GM23338 (cell line): Measurements from ENCODE around the gene REEP1. TPM values are rescaled to one million over a fixed set of nuclear protein-coding genes. Genes with fewer than 3 reads are reported as not detected.

Experiments
- ATAC-seq: fragments of 200-7000 bp; cut with Tn5 transposase; 3 replicates; pipeline ENCODE4 v1.9.1; 2020
- DNase-seq: peaks from one replicate; pipeline ENCODE4 v3.0.0-alpha.2; 2015; ENCODE audit warnings: low spot score
- H2AFZ ChIP-seq: fragments of 200-600 bp; sonication (generic); 2 replicates; pipeline ENCODE4 v1.8.0; 2016; ENCODE audit warnings: antibody characterized with exemption, mild to moderate bottlenecking, moderate library complexity
- H3F3A ChIP-seq: fragments of 200-600 bp; sonication (generic); replicated peaks from 2 replicates; pipeline ENCODE4 v1.8.0; 2017; ENCODE audit warnings: antibody characterized with exemption, mixed run types, low read depth
- H3K27ac ChIP-seq: fragments of 200-600 bp; sonication (generic); 2 replicates; pipeline ENCODE4 v1.6.1; 2016; ENCODE audit warnings: low read depth
- H3K27me3 ChIP-seq: fragments of 200-600 bp; sonication (generic); 2 replicates; pipeline ENCODE4 v1.8.0; 2016; ENCODE audit warnings: mild to moderate bottlenecking, mixed run types, moderate library complexity; ENCODE audit not compliant: insufficient read depth
- H3K36me3 ChIP-seq: fragments of 200-600 bp; sonication (generic); 2 replicates; pipeline ENCODE4 v1.8.0; 2016; ENCODE audit warnings: mild to moderate bottlenecking; ENCODE audit not compliant: insufficient read depth
- H3K4me1 ChIP-seq: fragments of 200-600 bp; sonication (generic); 2 replicates; pipeline ENCODE4 v1.8.0; 2016; ENCODE audit warnings: mild to moderate bottlenecking, moderate library complexity; ENCODE audit not compliant: insufficient read depth
- H3K4me2 ChIP-seq: fragments of 200-600 bp; sonication (generic); 2 replicates; pipeline ENCODE4 v1.7.1; 2017; ENCODE audit warnings: mixed run types
- H3K4me3 ChIP-seq: fragments of 200-600 bp; sonication (generic); 2 replicates; pipeline ENCODE4 v1.6.1; 2016; ENCODE audit warnings: mixed run types
- H3K79me2 ChIP-seq: fragments of 200-600 bp; sonication (generic); replicated peaks from 2 replicates; pipeline ENCODE4 v1.8.0; 2017; ENCODE audit warnings: mild to moderate bottlenecking; ENCODE audit not compliant: insufficient read depth
- H3K9me2 ChIP-seq: fragments of 200-600 bp; sonication (generic); 2 replicates; pipeline ENCODE4 v1.8.0; 2017; ENCODE audit not compliant: insufficient read depth
- H4K20me1 ChIP-seq: fragments of 200-600 bp; sonication (generic); replicated peaks from 2 replicates; pipeline ENCODE4 v1.8.0; 2017; ENCODE audit warnings: mild to moderate bottlenecking; ENCODE audit not compliant: insufficient read depth
- H3K27ac Mint-ChIP-seq: 2 replicates; pipeline ENCODE4 v1.8.0; 2020; ENCODE audit warnings: inconsistent platforms, mild to moderate bottlenecking, moderate library complexity, mixed read lengths
- H3K27me3 Mint-ChIP-seq: 3 replicates; pipeline ENCODE4 v1.8.0; 2022; ENCODE audit warnings: low read depth, mild to moderate bottlenecking, moderate library complexity, mixed read lengths, inconsistent platforms; ENCODE audit not compliant: insufficient read depth, poor library complexity
- H3K36me3 Mint-ChIP-seq: 3 replicates; pipeline ENCODE4 v1.8.0; 2021; ENCODE audit warnings: low read depth, mild to moderate bottlenecking, inconsistent platforms, moderate library complexity, mixed read lengths
- H3K4me1 Mint-ChIP-seq: 3 replicates; pipeline ENCODE4 v1.8.0; 2020; ENCODE audit warnings: mild to moderate bottlenecking, inconsistent platforms, mixed read lengths
- H3K4me3 Mint-ChIP-seq: 3 replicates; pipeline ENCODE4 v1.8.0; 2021; ENCODE audit warnings: moderate library complexity, mild to moderate bottlenecking, inconsistent platforms, mixed read lengths
- H3K9me3 Mint-ChIP-seq: 3 replicates; pipeline ENCODE4 v1.8.0; 2020; ENCODE audit warnings: moderate library complexity, mild to moderate bottlenecking, inconsistent platforms, mixed read lengths
- CREB1 ChIP-seq: fragments of 250-450 bp; sonication (Bioruptor Pico); IDR thresholded peaks from 2 replicates; pipeline ENCODE4 v1.5.0; 2020; ENCODE audit warnings: low read depth, mild to moderate bottlenecking, moderate library complexity
- ETS1 ChIP-seq: IDR thresholded peaks from 2 replicates; pipeline ENCODE4 v1.6.1; 2016; ENCODE audit warnings: antibody characterized with exemption
- EZH2 ChIP-seq: fragments of 200-600 bp; sonication (generic); IDR thresholded peaks from one replicate; pipeline ENCODE4 v1.8.0; 2017; ENCODE audit warnings: antibody characterized with exemption, mild to moderate bottlenecking, low read depth; ENCODE audit not compliant: unreplicated experiment
- EZH2phosphoT487 ChIP-seq: fragments of 200-600 bp; sonication (generic); IDR thresholded peaks from one replicate; pipeline ENCODE4 v1.8.1; 2018; ENCODE audit warnings: antibody characterized with exemption; ENCODE audit not compliant: unreplicated experiment
- JUNB ChIP-seq: IDR thresholded peaks from one replicate; pipeline ENCODE4 v1.6.1; 2016; ENCODE audit warnings: antibody characterized with exemption; ENCODE audit not compliant: unreplicated experiment
- NANOG ChIP-seq: IDR thresholded peaks from 2 replicates; pipeline ENCODE4 v1.6.1; 2016; ENCODE audit warnings: antibody characterized with exemption, borderline replicate concordance
- POLR2AphosphoS5 ChIP-seq: IDR thresholded peaks from 2 replicates; pipeline ENCODE4 v1.6.1; 2016; ENCODE audit warnings: antibody characterized with exemption, low read depth
- ZNF114 ChIP-seq: fragments of 250-450 bp; sonication (Bioruptor Pico); IDR thresholded peaks from 2 replicates; pipeline ENCODE4 v1.5.0; 2020; ENCODE audit warnings: mild to moderate bottlenecking, moderate library complexity
- ZNF331 ChIP-seq: fragments of 250-450 bp; sonication (Bioruptor Pico); IDR thresholded peaks from 2 replicates; pipeline ENCODE4 v1.5.0; 2020; ENCODE audit warnings: low read depth, mild to moderate bottlenecking, moderate library complexity
- ZNF462 ChIP-seq: fragments of 250-450 bp; sonication (Bioruptor Pico); IDR thresholded peaks from 2 replicates; pipeline ENCODE4 v1.5.0; 2020; ENCODE audit warnings: mild to moderate bottlenecking, moderate library complexity
- polyA plus RNA-seq: library from polyadenylated mRNA; unstranded; fragments of >200 nt; fragmentation: Nextera tagmentation; extraction: Ambion mirVana; gene quantifications from 2 replicates; pipeline ENCODE4 v1.2.1, GENCODE V29; 2016
- total RNA-seq: library from RNA; depleted of rRNA; stranded (reverse); fragments of >200 nt; shearing (Covaris generic); gene quantifications from 2 replicates; pipeline ENCODE4 v1.2.3, GENCODE V29; 2014
- TF ChIP-seq, protein P1 (sequence below), 2 experiments: fragments of 200-600 bp in 1 of 2; sonication (generic) in 1 of 2; conservative IDR thresholded peaks; 2 replicates each; pipeline versions ENCODE4 v1.5.1 to v1.6.1; 2016 to 2017; ENCODE audit warnings: antibody characterized with exemption in 2 of 2, low read depth in 2 of 2, mild to moderate bottlenecking in 2 of 2, moderate library complexity in 1 of 2
- TF ChIP-seq, protein P2 (sequence below): IDR thresholded peaks from one replicate; pipeline ENCODE4 v1.6.1; 2018; ENCODE audit warnings: antibody characterized with exemption; ENCODE audit not compliant: unreplicated experiment

REEP1 gene
- total and polyA plus RNA-seq, 2 experiments from 2014 or later, result 1.6 to 1.8 TPM

- Histone ChIP-seq H3K4me1 (no peaks in the 10 kb centered on the region), H3K27me3 (no peaks in the 10 kb centered on the region), H3K27ac (no peak overlapping the region), H2AFZ (no peak overlapping the region), H3K4me2 (no peak overlapping the region), H3K4me3 (no peak overlapping the region), H4K20me1 (no peaks in the 10 kb centered on the region), H3K36me3 (no peaks in the 10 kb centered on the region), H3F3A (no peaks in the 10 kb centered on the region), H3K79me2 (no peaks in the 10 kb centered on the region), H3K9me2 (no peaks in the 10 kb centered on the region)
- DNase-seq (no peak), ATAC-seq (no peak)
- no peaks in the 10 kb centered on the region for H3K4me1 Mint-ChIP-seq
- no peak overlapping the region for H3K4me3 Mint-ChIP-seq
- peaks cover 1% of the 10 kb centered on the region for H3K27me3 Mint-ChIP-seq
- no peaks in the 10 kb centered on the region for H3K36me3 Mint-ChIP-seq
- H3K9me3 Mint-ChIP-seq, result no peaks in the 10 kb centered on the region
- no peak overlapping the region for H3K27ac Mint-ChIP-seq
- TF ChIP-seq EZH2phosphoT487 (no peak), ZNF114 (no peak), EZH2 (no peak), JUNB (no peak), NANOG (no peak), ETS1 (no peak), ZNF462 (no peak), CREB1 (CRISPR knock-in tag) (no peak), POLR2AphosphoS5 (no peak), ZNF331 (CRISPR knock-in tag) (no peak)
- TF ChIP-seq, protein P1, sequence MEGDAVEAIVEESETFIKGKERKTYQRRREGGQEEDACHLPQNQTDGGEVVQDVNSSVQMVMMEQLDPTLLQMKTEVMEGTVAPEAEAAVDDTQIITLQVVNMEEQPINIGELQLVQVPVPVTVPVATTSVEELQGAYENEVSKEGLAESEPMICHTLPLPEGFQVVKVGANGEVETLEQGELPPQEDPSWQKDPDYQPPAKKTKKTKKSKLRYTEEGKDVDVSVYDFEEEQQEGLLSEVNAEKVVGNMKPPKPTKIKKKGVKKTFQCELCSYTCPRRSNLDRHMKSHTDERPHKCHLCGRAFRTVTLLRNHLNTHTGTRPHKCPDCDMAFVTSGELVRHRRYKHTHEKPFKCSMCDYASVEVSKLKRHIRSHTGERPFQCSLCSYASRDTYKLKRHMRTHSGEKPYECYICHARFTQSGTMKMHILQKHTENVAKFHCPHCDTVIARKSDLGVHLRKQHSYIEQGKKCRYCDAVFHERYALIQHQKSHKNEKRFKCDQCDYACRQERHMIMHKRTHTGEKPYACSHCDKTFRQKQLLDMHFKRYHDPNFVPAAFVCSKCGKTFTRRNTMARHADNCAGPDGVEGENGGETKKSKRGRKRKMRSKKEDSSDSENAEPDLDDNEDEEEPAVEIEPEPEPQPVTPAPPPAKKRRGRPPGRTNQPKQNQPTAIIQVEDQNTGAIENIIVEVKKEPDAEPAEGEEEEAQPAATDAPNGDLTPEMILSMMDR (conservative IDR thresholded peaks at IDR 0.05; ENCODE audit: low read depth in 2 of 2), result no peak
- TF ChIP-seq, protein P2, sequence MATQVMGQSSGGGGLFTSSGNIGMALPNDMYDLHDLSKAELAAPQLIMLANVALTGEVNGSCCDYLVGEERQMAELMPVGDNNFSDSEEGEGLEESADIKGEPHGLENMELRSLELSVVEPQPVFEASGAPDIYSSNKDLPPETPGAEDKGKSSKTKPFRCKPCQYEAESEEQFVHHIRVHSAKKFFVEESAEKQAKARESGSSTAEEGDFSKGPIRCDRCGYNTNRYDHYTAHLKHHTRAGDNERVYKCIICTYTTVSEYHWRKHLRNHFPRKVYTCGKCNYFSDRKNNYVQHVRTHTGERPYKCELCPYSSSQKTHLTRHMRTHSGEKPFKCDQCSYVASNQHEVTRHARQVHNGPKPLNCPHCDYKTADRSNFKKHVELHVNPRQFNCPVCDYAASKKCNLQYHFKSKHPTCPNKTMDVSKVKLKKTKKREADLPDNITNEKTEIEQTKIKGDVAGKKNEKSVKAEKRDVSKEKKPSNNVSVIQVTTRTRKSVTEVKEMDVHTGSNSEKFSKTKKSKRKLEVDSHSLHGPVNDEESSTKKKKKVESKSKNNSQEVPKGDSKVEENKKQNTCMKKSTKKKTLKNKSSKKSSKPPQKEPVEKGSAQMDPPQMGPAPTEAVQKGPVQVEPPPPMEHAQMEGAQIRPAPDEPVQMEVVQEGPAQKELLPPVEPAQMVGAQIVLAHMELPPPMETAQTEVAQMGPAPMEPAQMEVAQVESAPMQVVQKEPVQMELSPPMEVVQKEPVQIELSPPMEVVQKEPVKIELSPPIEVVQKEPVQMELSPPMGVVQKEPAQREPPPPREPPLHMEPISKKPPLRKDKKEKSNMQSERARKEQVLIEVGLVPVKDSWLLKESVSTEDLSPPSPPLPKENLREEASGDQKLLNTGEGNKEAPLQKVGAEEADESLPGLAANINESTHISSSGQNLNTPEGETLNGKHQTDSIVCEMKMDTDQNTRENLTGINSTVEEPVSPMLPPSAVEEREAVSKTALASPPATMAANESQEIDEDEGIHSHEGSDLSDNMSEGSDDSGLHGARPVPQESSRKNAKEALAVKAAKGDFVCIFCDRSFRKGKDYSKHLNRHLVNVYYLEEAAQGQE, result no peak
Observed at GRCh38 chr2:86286516-86286915, 50.9 kb downstream of the REEP1 start.
